H1 (cell line): Measurements from ENCODE around the gene SLC2A8. TPM values are rescaled to one million over a fixed set of nuclear protein-coding genes. Genes with fewer than 3 reads are reported as not detected.

Experiments used
- CTCF ChIA-PET: fragments of 300-600 bp; sonication (Branson Sonifier 250); formaldehyde crosslinking; loops from one replicate; lab custom pipeline; 2021; ENCODE audit not compliant: partially characterized antibody; lab: Charles Lee
- POLR2A ChIA-PET: fragments of 300-600 bp; sonication (Branson Sonifier 250); formaldehyde crosslinking; loops from one replicate; lab custom pipeline; 2021; ENCODE audit warnings: inconsistent platforms; ENCODE audit not compliant: partially characterized antibody; lab: Charles Lee
- DNase-seq, 2 experiments: peaks; one replicate each; pipeline versions ENCODE4 v3.0.0 to v3.0.0-alpha.2; 2010 to 2022; ENCODE audit warnings: low spot score in 2 of 2, low read depth in 1 of 2, mixed read lengths in 1 of 2
- FAIRE-seq: peaks from 2 replicates; lab custom pipeline; 2011; peaks lifted over from hg19 to GRCh38; lab: Jason Lieb, UNC
- H2AFZ ChIP-seq: 2 replicates; pipeline ENCODE4 v1.8.1; 2012; ENCODE audit warnings: low read length, inconsistent platforms
- H2AK5ac ChIP-seq: 2 replicates; pipeline ENCODE4 v1.6.1; 2013; ENCODE audit warnings: low read depth, low read length
- H2BK120ac ChIP-seq: replicated peaks from 2 replicates; pipeline ENCODE3; 2013; ENCODE audit warnings: low read depth, low read length, inconsistent platforms
- H2BK12ac ChIP-seq: 2 replicates; pipeline ENCODE4 v1.6.1; 2013; ENCODE audit warnings: low read depth, low read length
- H2BK15ac ChIP-seq: 2 replicates; pipeline ENCODE4 v1.6.1; 2013; ENCODE audit warnings: low read length
- H2BK20ac ChIP-seq: 2 replicates; pipeline ENCODE4 v1.6.1; 2013; ENCODE audit warnings: low read length
- H2BK5ac ChIP-seq: 2 replicates; pipeline ENCODE4 v1.6.1; 2013; ENCODE audit warnings: low read depth, low read length
- H3K14ac ChIP-seq: 2 replicates; pipeline ENCODE4 v1.6.1; 2013; ENCODE audit warnings: inconsistent platforms; ENCODE audit not compliant: insufficient read length
- H3K18ac ChIP-seq: 2 replicates; pipeline ENCODE4 v1.6.1; 2013; ENCODE audit warnings: low read length; ENCODE audit errors: extremely low read depth
- H3K23ac ChIP-seq: 2 replicates; pipeline ENCODE4 v1.6.1; 2013; ENCODE audit warnings: inconsistent platforms; ENCODE audit not compliant: insufficient read length
- H3K23me2 ChIP-seq: 2 replicates; pipeline ENCODE4 v1.6.1; 2013; ENCODE audit warnings: low read depth, low read length
- H3K27ac ChIP-seq: 2 replicates; pipeline ENCODE4 v1.6.1; 2011; ENCODE audit warnings: low read depth, low read length, inconsistent platforms
- H3K27me3 ChIP-seq, 4 experiments: replicated peaks in 1 of 4; 1 replicate in 1 of 4; 2 replicates in 3 of 4; pipeline versions ENCODE4 v1.6.1 to v1.8.1; 2011 to 2013; ENCODE audit warnings: low read length in 3 of 4, mild to moderate bottlenecking in 3 of 4, inconsistent platforms in 2 of 4, mixed read lengths in 2 of 4, moderate library complexity in 1 of 4; ENCODE audit not compliant: control insufficient read depth in 3 of 4, insufficient read depth in 3 of 4; ENCODE audit errors: extremely low read depth in 1 of 4
- H3K36me3 ChIP-seq, 4 experiments: 2 replicates each; pipeline versions ENCODE4 v1.6.1 to v1.8.1; 2011 to 2013; ENCODE audit warnings: mild to moderate bottlenecking in 4 of 4, low read length in 3 of 4, moderate library complexity in 2 of 4, control low read depth in 1 of 4, inconsistent platforms in 1 of 4; ENCODE audit not compliant: insufficient read depth in 4 of 4, control insufficient read depth in 2 of 4
- H3K4ac ChIP-seq: replicated peaks from 2 replicates; pipeline ENCODE3; 2013; ENCODE audit warnings: low read length, low read depth, mixed read lengths, inconsistent platforms; ENCODE audit not compliant: insufficient read length
- H3K4me1 ChIP-seq, 4 experiments: replicated peaks in 1 of 4; 1 replicate in 1 of 4; 2 replicates in 3 of 4; pipeline versions ENCODE4 v1.6.1 to v1.8.1; 2011 to 2013; ENCODE audit warnings: low read length in 3 of 4, inconsistent platforms in 2 of 4, mixed read lengths in 1 of 4; ENCODE audit not compliant: insufficient read depth in 4 of 4, control insufficient read depth in 3 of 4
- H3K4me2 ChIP-seq, 2 experiments: 2 replicates each; pipeline versions ENCODE4 v1.6.1 to v1.8.1; 2011 to 2013; ENCODE audit warnings: low read depth in 2 of 2, low read length in 2 of 2, control low read depth in 1 of 2, inconsistent platforms in 1 of 2, mild to moderate bottlenecking in 1 of 2; ENCODE audit not compliant: insufficient read depth in 1 of 2
- H3K4me3 ChIP-seq, 4 experiments: fragments of 200-600, 300-600 bp in 1 of 4; sonication (generic), shearing (Covaris generic), sonication (Bioruptor Twin) in 1 of 4; 2 replicates each; pipeline versions ENCODE4 v1.5.1 to v1.8.1; 2011 to 2016; ENCODE audit warnings: low read length in 4 of 4, low read depth in 3 of 4, control low read depth in 2 of 4, inconsistent platforms in 2 of 4, mild to moderate bottlenecking in 2 of 4, mixed read lengths in 1 of 4, moderate library complexity in 1 of 4; ENCODE audit not compliant: insufficient read depth in 2 of 4; ENCODE audit errors: extremely low read depth in 1 of 4
- H3K56ac ChIP-seq: replicated peaks from 2 replicates; pipeline ENCODE3; 2013; ENCODE audit warnings: low read depth, mild to moderate bottlenecking, mixed read lengths, low read length, inconsistent platforms; ENCODE audit not compliant: insufficient read length
- H3K79me1 ChIP-seq: 2 replicates; pipeline ENCODE4 v1.6.1; 2013; ENCODE audit warnings: low read depth, low read length, control low read depth
- H3K79me2 ChIP-seq, 2 experiments: 2 replicates each; pipeline versions ENCODE4 v1.6.1 to v1.8.1; 2012 to 2013; ENCODE audit warnings: low read length in 2 of 2, mild to moderate bottlenecking in 2 of 2, inconsistent platforms in 1 of 2; ENCODE audit not compliant: insufficient read depth in 2 of 2, control insufficient read depth in 1 of 2
- H3K9ac ChIP-seq, 4 experiments: replicated peaks in 1 of 4; 1 replicate in 1 of 4; 2 replicates in 3 of 4; pipeline versions ENCODE4 v1.6.1 to v1.8.1; 2011 to 2013; ENCODE audit warnings: low read depth in 3 of 4, low read length in 3 of 4, control low read depth in 2 of 4, mild to moderate bottlenecking in 2 of 4, moderate library complexity in 2 of 4, inconsistent platforms in 1 of 4; ENCODE audit errors: extremely low read depth in 1 of 4
- H3K9me3 ChIP-seq, 2 experiments: 2 replicates each; pipeline versions ENCODE4 v1.6.1 to v1.8.1; 2012 to 2013; ENCODE audit warnings: mild to moderate bottlenecking in 2 of 2, moderate library complexity in 2 of 2, control low read depth in 1 of 2, inconsistent platforms in 1 of 2, low read depth in 1 of 2, low read length in 1 of 2, mixed read lengths in 1 of 2; ENCODE audit not compliant: insufficient read depth in 2 of 2
- H4K20me1 ChIP-seq, 2 experiments: replicated peaks in 1 of 2; 2 replicates each; pipeline versions ENCODE3 to v1.8.1; 2011 to 2013; ENCODE audit warnings: inconsistent platforms in 2 of 2, low read length in 2 of 2, mild to moderate bottlenecking in 1 of 2; ENCODE audit not compliant: insufficient read depth in 2 of 2, control insufficient read depth in 1 of 2
- H4K5ac ChIP-seq: 2 replicates; pipeline ENCODE4 v1.6.1; 2013; ENCODE audit warnings: low read length, low read depth, mixed read lengths, inconsistent platforms; ENCODE audit not compliant: insufficient read length
- H4K8ac ChIP-seq: 2 replicates; pipeline ENCODE4 v1.8.0; 2013; ENCODE audit warnings: mild to moderate bottlenecking, moderate library complexity, low read length, inconsistent platforms; ENCODE audit not compliant: insufficient read depth; ENCODE audit errors: extremely low read depth
- H4K91ac ChIP-seq: replicated peaks from 2 replicates; pipeline ENCODE3; 2013; ENCODE audit warnings: low read length, mixed read lengths, inconsistent platforms; ENCODE audit not compliant: insufficient read length
- BCL11A ChIP-seq, 2 experiments: IDR thresholded peaks; one replicate each; pipeline ENCODE4 v1.6.1; 2011; ENCODE audit warnings: low read depth in 2 of 2, low read length in 2 of 2, mild to moderate bottlenecking in 2 of 2
- JUND ChIP-seq: IDR thresholded peaks from 2 replicates; pipeline ENCODE4 v1.6.1; 2011; ENCODE audit warnings: mild to moderate bottlenecking, improper control_type of control experiment, low read length
- RNF2 ChIP-seq: fragments of 200-900, 300-1000 bp; sonication (generic); IDR thresholded peaks from 2 replicates; pipeline ENCODE4 v1.7.1; 2016; ENCODE audit warnings: borderline replicate concordance, low read depth, mild to moderate bottlenecking, antibody characterized with exemption, low read length; ENCODE audit not compliant: poor library complexity, severe bottlenecking; ENCODE audit errors: missing control alignments
- SRF ChIP-seq: IDR thresholded peaks from 2 replicates; pipeline ENCODE4 v1.6.1; 2011; ENCODE audit warnings: mild to moderate bottlenecking, low read depth, low read length, moderate library complexity
- YY1 ChIP-seq: IDR thresholded peaks from 2 replicates; pipeline ENCODE4 v1.6.1; 2011; ENCODE audit warnings: low read depth, mild to moderate bottlenecking, low read length
- WGBS, 2 experiments: shearing (Covaris generic) in 1 of 2; methylation state at CpG; one replicate each; pipeline versions ENCODE4 v1.1.6 to v1.1.7; 2013 to 2015; ENCODE audit warnings: low lambda C conversion rate in 2 of 2, mixed read lengths in 2 of 2, inconsistent platforms in 1 of 2, low coverage in 1 of 2, missing lambda C conversion rate in 1 of 2; ENCODE audit not compliant: insufficient replicate concordance in 2 of 2, insufficient coverage in 1 of 2, insufficient read length in 1 of 2; ENCODE audit errors: extremely low coverage in 1 of 2, missing lambda C conversion rate in 1 of 2; 5-methylcytosine and 5-hydroxymethylcytosine counted together
- polyA plus RNA-seq, 7 experiments: library from polyadenylated mRNA; depleted of rRNA in 3 of 7; stranded (reverse) in 5 of 7; unstranded in 2 of 7; fragments of >200 nt in 5 of 7; fragments of 200-250 nt in 2 of 7; gene quantifications; 1 replicate in 5 of 7; 2 replicates in 1 of 7; 4 replicates in 1 of 7; pipeline versions ENCODE4 v1.2.1 to v1.2.3, GENCODE V29; 2011 to 2013; ENCODE audit warnings: missing spikeins in 2 of 7, mixed read lengths in 2 of 7
- total RNA-seq: library from RNA; stranded (reverse); fragmentation: NEBNext Ultra II Directional; extraction: Animal tissue kit (Norgen Biotek cat#: 25700); gene quantifications from 2 replicates; pipeline ENCODE4 v1.2.1, GENCODE V29; 2021

The SLC2A8 gene
- total and polyA plus RNA-seq, 2 of the 8 experiments (the other 6 are each of a cell fraction or from before 2014, with no cell fraction given): 24.6 to 36.4 TPM

DNA sequence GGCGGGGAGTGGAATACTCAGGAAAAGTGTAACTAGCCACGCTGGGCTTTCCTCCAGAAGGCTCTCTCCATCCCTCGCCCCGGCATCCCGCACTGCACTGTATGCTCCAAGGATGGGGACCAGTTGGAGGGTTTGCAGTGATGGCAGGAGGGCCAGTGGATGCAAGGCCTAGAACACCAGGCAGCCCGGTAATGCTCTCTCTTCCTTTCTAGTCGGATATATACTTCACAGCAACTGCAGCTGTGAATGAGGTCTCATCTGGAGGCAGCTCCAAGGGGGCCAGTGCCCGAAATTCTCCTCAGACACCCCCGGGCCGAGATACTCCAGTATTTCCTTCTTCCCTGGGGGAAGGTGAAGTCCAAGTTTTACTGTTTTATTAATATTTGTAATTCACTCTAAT, 10.0 kb upstream of the SLC2A8 start:
- DNase-seq (no peak), FAIRE-seq (no peak)
- TF ChIP-seq YY1 (no peak), SRF (no peak), RNF2 (no peak), JUND (no peak), BCL11A (IDR thresholded peaks at IDR 0.05; ENCODE audit: low read depth in 2 of 2, low read length in 2 of 2) (no peak)
- Histone ChIP-seq H2BK5ac (no peak overlapping the region), H2BK20ac (no peak overlapping the region), H3K27me3 (no peaks in the 10 kb centered on the region; a peak in 1 of 7 replicates), H2BK15ac (no peak overlapping the region), H4K20me1 (no peaks in the 10 kb centered on the region), H3K14ac (no peak overlapping the region), H2BK12ac (no peak overlapping the region), H3K4ac (no peak overlapping the region), H3K4me3 (no peak overlapping the region), H4K5ac (no peak overlapping the region), H3K56ac (no peak overlapping the region), H3K9me3 (no peaks in the 10 kb centered on the region), H3K18ac (no peak overlapping the region), H4K8ac (no peak overlapping the region), H3K79me2 (no peaks in the 10 kb centered on the region), H3K27ac (no peak overlapping the region), H3K79me1 (no peaks in the 10 kb centered on the region), H4K91ac (no peak overlapping the region), H3K4me2 (no peak overlapping the region), H2BK120ac (no peak overlapping the region), H3K23me2 (no peaks in the 10 kb centered on the region), H3K36me3 (no peaks in the 10 kb centered on the region), H2AFZ (no peak overlapping the region), H3K23ac (no peak overlapping the region), H3K4me1 (peaks cover 0 to 2% (median 0%) of the 10 kb centered on the region in 4 experiments; a peak in 1 of 7 replicates), H3K9ac (no peak overlapping the region), H2AK5ac (no peak overlapping the region)
- ChIA-PET POLR2A (no interaction called here), CTCF (interaction anchor here (1.4 kb wide), 1 partner anchor 75 kb away, joined by 4 read pairs; no protein-coding TSS in a partner anchor)
- 85% methylated on average over 10 of the region's 10 CpGs; no CpG with 5 or more reads in 1 of the 2 experiments for WGBS, 2 experiments
